NCI-H2227 treated with DMSO at 0.1 percent for 48 hours (cell line): ENCODE results near the gene CISTR.
"Not testable (repeated sequence)": the region's sequence is repeated elsewhere in the genome, so short reads cannot be mapped to it uniquely, and the experiment has no call there.

Source experiments
- DNase-seq: peaks from one replicate; lab custom pipeline; 2025; lab: John Stamatoyannopoulos, UW

CISTR gene

DNA sequence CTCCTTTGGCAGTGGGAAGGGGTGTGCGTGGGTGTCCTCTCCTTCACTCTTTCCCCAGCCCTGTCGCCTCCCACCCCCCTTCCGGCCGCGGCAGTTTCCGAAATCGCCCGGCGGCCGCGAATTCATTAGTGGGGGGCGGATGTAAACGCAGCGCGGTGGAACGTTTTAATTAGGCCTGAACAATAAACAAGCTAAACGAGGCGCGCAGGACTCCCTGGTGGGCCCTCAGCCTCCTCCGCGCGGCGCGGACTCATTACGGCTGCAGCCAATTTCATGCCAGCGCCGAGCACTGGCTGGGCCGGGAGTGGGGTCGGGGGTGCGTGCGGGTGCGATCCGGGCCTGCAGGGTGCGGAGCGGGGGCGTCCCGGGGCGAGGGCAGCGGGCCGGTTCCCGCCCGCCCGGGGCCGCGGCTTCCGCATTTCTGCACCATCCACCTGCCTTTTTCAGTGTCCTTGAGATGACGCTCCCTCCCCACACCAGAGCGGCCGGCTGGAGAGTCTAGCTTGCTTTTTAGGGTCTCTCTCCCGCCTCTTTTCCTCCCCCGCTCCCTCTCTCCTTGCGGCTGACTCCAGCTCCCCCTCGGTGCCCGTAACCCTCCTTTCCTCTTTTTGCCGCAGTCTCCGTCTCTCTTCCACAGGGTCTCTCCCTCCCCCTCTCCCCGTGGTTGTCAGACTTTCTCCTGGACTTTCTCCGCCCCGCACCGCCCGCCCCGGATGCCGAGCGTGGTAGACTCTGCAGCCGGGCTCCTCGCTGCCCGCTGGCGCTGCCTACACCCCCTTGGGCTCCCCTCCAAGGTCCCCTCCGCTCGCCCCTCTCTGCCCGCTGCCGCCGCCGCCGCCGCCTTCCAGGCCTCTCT, at the start of gene CISTR:
Gene CISTR (minus strand): TSS at position 644 of the 856 bp plus-strand sequence.
- no peak for DNase-seq

DNA sequence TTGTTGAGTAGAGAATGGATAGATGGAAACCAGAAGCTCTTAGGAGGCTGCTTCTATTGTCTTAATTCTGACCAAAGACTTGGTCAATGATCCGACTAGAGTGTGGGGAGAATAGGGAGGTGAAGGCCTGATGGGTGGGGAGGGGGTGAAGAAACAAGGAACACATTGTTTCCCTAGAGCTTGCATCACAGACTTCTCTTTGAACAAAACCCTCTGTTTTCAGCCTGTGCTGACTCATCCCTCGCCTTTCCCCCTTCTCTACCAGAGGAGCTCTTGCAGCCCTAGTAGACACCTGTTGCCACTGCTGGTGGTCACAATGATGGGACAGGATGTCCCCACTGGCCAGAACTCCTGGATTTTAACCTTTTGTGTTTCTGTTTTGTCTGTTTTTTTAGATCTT, 46.8 kb upstream of the CISTR start:
- DNase-seq: no peak

- DNase-seq: peak; percentile 49
Measured at GRCh38 chr12:53795927-53796326, 44.1 kb upstream of the CISTR start.

DNA sequence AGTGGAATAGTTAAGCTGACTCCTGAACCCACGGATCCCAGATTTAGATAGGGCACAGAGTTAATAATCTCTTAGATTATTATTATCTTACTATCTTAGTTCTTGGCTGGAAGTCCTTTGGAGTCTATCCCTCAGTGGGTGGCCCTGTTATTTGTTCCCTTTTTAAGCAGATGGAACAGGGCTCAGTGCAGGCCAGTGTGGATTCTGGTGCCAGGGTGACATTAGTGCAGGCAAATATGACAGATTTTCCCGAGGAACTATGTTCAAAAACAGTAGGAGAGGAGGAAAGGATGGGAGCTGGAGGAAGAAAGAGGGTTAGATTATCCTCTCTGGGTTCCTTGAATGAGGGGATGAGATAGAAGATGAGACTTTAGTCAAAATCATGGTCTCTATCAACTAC, 41.4 kb upstream of the CISTR start:
- no peak for DNase-seq

GRCh38 chr12:53791735-53792326, 40.1 kb upstream of the CISTR start:
- DNase-seq: no peak

DNA sequence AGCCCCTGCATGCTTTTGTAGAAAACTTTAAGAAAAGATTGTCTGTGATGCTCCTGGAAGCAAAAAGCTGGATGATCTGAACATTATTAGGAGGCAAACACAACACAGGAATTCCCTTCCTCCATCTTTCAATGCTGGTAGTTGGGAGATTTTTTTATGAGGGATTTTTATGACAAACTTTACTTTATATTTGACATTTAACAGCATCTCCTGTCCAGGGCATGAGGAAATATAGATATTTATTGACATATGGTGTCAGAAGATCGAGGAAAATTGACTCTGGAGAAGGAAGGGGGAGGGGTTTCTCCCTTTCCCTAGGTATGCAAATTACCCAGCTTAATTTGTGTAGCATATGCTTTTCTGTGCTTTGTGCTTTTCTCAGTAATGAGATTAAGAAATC, 37.8 kb upstream of the CISTR start:
- DNase-seq: no peak

DNA sequence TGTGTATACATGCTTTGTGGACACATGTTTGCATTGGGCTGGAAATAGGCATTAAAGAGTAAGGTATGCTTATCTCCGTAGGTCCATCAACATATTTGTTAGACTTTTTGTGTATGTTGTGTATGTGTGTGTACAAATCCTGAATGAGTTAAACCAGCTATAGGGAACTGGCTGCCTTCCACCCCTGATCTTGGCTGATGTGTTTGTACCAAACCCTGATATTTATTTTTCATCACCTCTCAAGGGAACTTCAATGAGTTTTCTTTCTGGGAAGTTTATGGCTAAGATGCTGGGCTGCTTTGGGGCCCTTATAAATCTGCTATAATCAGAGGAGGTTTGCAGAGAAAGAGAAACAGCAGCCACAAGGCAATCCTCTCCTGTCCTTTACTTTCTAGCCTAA, 37.1 kb upstream of the CISTR start:
- DNase-seq: no peak

DNA sequence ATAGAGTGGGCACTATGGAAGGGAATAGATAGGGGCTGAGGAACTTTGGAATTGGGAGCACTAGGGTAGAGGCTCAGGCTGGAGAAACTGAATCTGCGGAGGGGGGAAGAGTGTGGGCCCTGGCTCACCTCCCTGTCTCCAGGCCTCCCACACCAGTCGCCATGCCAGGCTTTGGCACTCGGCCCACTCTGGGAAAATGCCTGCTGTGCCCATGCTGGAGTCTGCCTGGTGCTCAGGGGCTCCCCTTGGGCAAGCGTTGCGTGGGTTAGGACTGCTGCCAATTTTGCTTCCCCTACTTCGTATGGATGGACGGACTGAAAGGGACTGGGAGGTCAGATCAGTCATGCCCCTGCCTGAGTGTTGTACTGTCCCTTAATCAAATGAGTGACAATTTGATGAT, 34.6 kb upstream of the CISTR start:
- DNase-seq: no peak

DNA sequence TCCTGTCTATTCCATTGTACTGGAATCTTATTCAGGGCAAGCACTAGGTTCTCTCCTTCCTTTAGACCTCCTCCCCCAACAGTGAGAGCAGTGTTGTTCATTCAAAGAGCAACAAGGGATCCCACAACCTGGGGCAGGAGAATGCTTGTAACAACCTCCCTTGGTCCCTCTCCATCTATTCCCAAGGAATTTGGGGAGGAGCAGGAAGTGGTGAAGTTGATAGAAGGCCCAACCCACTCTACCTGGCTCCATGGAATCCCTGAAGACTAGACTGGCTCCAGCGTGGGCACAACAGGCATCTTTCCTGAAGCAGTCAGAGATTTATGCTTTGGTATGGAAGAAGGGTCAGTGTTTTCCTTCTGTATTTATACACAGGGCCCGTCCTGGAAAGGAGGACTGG, 33.4 kb upstream of the CISTR start:
- no peak for DNase-seq

DNA sequence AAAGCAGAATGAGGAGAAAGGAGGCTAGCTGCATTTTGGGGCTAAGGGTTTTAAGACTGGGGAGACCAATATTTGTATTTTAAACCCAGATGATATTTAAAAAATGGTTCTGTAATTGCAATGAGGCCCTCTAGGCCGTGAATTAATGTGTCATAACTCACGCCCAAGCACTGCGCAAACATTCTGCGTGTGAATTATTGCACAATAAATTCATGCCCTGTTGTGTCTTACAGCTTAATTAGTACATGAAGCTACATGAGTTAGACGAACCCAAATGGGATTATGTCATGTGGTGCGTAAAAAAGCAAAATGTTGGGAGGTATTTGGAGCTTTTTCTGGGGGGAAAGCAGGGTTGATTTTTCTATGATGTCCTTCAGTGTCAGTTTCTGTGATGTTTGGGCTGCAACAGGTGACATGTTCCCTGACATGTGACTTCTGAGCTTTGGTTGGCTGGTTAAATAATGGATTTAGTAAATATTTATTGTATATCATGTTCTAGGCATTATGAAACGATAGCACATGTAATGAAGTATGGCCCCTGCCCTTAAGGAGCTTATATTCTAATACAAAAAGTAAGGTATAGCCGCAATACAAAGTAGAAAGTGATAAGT, 30.4 kb upstream of the CISTR start:
- no peak for DNase-seq

DNA sequence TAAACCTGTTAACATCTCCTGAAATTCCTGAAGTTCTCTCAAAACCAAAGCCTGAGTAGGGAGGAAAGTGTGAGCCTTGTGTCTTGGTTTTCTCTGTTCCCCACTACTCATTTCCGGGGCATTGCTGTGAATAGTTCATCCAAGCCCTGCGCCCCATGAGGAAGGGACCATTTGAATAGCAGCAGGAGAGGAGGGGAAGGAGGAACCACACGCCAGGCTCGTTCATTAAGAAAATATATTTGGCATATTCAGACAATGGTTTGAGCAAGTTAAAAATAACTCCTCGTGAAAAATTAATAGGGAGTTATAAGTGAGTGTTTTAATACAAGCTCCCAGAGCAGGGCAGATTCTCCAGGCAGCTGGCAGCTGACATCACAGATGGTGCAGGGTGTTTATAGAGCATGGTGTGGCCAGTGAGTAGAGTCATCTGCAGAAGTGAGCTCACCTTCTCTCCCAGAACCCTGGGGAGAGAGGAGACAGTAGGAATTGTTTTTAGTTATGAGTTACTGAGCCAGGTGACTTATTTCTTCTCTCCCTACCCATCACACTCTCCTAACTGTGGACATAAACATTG, 29.5 kb upstream of the CISTR start:
- DNase-seq: no peak

DNA sequence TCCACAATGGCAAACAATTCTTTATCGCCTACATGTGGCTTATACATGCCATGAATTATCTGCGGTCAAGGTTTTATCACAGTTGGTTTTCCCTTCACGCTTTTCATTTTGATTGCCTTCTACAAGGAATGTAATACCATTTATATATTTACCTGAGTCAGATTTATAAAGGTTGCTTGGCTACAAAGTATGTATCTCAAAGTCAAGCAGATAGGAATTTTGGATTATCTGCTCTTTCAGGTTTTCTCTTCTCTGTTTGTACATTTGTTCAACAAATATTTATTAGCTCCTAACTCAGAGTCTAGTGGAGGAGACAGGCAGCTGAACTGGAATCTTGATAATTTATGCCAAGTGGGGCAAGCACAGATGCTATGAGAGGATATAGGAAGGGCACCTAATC, 28.5 kb upstream of the CISTR start:
- DNase-seq: no peak

DNA sequence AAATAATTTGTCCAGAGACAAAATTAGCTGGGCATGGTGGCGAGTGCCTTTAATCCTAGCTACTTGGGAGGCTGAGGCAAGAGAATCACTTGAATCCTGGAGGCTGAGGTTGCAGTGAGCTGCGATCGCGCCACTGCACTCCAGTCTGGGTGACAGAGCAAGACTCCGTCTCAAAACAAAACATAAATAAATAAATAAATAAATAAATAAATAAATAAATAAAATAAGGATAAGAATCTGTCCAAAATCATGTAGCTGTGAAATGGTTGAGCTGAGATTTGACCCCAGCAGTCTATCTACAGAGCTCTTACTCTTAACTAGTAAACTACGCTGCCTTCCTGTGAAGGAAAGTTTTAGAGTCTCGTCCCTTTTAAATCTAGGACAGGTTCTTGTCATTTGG, 27.9 kb upstream of the CISTR start:
- not testable (repeated sequence) for DNase-seq

GRCh38 chr12:53777936-53778644, 26.3 kb upstream of the CISTR start:
- DNase-seq: no peak

GRCh38 chr12:53777412-53777811, 25.6 kb upstream of the CISTR start:
- DNase-seq: no peak

DNA sequence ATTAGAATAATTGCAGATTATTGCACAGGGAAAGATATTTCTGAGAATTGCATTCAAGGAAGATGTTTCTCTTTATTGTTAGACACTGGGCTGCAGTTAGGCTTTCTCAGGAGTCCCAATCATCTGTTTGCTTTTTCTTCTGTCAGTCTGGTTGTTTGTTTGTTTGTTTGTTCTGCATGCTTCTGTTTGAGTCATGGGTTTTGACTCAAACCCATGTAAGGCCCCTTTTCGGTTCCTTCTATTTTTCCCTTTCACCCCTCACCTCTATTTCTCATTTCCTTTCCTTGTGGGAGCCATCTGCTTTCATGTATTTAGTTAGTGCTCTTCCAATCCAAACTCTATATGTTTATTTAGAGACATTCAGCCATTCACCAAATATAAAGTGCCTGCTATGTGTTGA, 25.1 kb upstream of the CISTR start:
- no peak for DNase-seq

DNA sequence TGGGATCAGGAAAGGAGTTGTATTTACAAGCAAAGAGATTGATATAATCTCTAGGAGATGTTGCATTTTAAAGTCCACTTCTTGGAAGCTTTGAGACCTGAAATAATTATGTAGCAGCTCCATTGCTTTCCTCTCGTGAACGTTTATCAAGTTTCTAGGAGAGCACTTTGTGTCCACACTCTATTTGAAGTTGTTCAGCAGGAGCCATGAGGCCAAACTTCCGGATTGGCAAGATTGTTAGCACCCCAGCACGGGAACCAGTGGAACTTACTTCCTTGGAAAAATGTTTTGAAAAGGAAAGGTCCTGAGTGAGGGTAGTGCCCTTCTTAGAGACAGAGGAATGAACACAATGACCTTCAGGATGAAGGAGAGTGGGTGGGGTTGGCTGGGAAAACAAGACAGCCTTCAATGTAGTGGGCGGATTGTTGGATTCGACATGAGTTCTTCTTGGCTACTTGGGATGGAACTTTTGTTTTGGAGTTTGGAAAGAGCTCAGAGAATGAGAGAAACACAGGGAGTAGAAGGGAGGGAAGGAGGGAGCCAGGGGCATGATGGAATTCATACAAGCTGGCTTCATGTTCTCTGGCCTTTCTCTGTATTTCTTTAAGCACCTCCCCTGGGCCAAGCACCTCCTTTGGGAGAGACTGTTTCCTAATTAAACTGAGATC, 23.8 kb upstream of the CISTR start:
- no peak for DNase-seq

- DNase-seq: no peak
Measured at GRCh38 chr12:53770281-53770680, 18.5 kb upstream of the CISTR start.

- DNase-seq: no peak
Measured at GRCh38 chr12:53768976-53769375, 17.2 kb upstream of the CISTR start.

DNA sequence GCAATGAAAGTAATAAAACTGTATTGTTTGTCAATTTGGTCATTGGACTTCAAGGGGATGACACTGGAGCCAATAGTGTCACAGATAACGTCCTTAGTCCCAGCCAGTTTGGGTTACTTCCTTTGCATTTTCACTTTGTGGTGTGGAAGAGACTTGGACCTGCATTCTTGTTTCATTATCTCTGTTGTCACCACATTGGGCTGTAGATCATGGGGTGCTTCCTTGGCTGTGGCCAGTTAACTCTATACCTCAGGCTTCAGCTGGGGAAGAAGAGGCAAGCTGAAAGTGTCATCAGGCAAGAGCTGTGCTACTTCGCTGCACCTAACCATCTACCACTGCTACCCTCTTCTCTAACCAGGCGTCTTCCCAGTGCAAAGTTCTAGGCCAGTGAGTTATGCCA, 15.1 kb upstream of the CISTR start:
- no peak for DNase-seq

DNA sequence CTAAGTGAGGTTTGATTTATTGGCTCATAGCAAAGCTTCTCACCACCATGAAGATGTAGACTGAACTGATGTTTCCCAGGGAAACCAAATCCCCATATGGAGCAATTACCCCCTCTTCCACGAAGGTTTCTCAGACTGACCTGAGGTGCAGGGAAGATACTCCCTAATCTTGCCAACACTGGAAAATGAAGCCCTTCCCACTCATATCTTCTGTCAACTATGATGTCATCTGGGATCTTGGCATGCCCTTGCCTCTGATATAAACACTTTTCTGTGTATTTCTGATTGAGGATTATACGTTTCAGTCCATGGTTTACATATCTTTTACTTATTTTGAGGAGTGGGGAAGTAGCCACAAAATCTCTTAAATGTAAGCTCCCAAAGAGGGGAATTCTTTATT, 14.1 kb upstream of the CISTR start:
- DNase-seq: no peak

GRCh38 chr12:53764615-53765014, 12.8 kb upstream of the CISTR start:
- no peak for DNase-seq
